Activated CD8-positive, alpha-beta memory T cell treated with anti-CD3 and anti-CD28 coated beads for 24 hours (primary cell): ENCODE measurements around the gene DYNLT2.
"Not testable (repeated sequence)": the region's sequence is repeated elsewhere in the genome, so short reads cannot be mapped to it uniquely, and the experiment has no call there.

Experiments used
- DNase-seq: peaks from one replicate; pipeline ENCODE4 v3.0.0-alpha.2; 2020

DYNLT2 gene

DNA sequence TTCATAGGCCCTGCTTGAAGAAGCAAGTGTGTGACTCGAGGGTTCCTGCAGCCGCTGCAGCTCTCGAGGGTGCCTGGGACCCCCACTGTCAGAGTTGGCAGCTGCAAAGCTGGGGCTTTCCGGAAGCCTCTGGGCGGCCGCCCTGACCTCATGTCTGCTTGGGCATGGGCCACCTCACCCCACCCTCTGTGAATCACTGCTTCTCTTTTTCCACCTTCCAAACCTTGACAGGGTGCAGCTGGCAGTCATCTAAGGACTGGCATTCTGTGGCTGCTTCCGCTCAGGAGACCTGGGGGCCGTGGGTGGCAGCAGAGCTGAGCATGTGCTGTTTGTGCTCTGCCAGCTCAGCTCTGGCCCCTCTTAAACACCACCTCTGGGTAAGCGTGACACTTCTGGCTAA lies 32.0 kb upstream of the DYNLT2 start:
- DNase-seq = peak; percentile 47

DNA sequence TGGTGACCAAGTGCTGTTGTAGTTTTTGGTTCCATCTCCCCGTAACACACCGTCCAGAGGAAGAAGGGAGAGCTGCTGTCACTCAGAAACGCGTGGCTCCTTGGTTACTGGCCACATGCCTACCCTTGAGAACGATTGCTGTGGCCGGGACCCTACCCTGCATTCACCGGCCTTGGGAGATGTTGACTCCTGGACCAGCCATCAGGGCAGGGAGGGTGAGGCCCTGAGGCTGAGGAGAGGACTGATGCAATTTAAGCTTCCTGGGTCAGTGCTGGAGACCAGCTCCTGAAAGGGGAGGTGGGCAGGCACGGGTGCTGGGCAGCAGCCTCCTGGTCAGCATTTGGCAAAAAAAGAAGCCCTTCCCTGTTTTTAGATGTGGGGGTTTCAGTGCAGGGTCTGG lies 31.6 kb upstream of the DYNLT2 start:
- DNase-seq = no peak

DNA sequence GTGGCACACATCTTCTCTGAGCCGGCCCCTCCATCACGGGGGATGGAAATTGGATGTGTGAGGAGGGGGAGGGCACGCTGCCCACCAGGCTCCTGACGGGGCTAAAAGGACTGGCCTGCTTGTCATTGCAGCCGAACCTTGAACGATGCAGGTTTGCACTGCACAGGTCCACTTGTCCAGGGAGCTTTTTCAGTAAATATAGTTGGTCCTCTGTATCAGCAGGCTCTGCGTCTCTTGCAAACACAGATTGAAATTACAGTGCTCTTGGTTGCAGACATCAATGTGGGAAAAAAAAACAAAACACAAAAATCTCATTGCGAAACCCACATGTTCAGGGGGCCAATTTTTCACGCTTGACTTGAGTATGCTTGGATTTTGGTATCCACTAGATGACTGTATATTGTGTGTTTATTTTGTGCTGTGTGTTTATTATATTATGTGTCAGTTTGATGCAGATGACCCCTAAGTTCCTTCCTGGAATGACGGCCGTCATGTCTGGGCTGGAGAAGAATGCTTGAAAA lies 29.3 kb upstream of the DYNLT2 start:
- no peak for DNase-seq

DNA sequence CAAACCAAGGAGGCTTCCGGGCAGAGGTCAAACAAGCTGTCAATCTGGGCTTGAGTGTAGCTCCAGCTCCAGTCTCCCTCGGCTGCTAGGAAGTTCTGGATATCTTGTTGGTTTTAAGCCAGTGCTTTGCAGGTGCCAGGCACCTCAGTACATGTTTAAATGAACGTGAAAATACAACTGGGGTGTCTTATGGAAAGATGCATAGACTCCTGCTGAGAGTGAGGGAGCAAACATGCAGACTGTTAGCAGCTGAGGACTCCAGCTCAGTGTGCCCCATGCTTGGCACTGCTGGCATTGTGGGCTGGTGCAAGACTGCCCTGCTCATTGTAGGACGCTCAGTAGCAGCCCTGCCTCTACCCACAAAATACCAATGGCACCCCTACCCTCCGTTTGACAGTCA lies 28.5 kb upstream of the DYNLT2 start:
- DNase-seq = no peak

DNA sequence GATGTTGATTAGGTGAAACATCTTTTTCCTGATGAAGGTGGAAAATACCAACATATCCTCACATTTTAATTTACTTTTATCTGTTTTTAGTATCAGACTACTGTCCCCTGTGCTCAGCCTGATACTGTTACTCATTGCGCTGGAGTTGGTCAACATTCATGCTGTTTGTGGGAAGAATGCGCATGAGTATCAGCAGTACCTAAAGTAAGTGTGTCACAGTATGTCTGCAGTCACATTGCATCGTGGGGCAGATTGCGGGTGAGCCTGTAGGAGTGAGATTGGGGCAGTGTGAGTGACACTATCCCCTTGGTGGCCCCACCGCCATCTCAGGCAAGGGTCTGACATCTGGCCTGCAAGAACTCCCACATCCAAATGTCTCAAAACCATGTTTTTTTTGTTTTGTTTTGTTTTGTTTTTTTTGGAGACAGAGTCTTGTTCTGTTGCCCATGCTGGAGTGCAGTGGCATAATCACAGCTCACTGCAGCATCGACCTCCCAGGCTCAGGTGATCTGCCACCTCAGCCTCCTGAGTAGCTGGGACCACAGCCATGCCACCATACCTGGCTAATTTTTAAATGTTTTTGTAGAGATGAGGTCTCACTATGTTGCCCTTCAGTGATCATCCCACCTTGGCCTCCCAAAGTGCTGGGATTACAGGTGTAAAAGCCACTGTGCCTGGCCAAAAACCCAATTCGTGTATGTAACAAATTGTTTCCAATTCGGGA lies 27.9 kb upstream of the DYNLT2 start:
- no peak for DNase-seq

DNA sequence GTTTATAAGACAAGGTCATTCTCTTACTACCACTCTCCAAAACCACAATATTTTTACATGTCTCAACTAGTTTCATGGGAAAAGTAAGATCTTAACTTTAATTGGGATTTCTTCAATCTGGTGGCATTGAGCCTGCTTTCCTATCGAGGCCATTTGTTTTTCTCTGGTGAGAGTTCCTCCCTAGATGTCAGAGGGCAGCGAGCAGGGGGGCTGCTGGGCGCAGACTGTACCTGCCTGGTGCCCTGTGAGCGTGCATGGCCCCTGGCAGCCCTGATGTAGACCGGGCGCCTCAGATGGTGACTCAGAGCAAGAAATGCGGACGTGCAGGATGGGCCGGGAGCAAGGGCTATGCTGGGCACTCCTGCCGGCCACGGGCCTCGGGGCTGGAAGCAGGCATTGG lies 27.3 kb upstream of the DYNLT2 start:
- DNase-seq = no peak

DNA sequence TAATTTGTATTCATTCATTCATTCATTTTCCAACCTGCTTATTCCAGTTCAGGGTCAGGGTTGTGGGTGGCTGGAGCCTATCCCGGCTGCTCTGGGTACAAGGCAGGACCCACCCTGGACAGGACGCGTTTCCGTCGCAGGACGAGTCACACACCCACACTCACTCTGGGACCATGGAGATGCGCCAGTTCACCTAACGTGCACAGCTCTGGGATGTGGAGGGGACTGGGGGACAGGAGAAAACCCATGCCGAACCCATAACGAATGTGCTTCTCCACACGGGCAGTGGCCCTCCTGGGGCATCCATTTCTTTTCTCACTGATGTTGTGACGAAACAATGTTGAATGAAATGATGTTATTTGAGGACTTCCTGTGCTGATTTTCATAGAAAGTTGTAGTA lies 26.5 kb upstream of the DYNLT2 start:
- no peak for DNase-seq

DNA sequence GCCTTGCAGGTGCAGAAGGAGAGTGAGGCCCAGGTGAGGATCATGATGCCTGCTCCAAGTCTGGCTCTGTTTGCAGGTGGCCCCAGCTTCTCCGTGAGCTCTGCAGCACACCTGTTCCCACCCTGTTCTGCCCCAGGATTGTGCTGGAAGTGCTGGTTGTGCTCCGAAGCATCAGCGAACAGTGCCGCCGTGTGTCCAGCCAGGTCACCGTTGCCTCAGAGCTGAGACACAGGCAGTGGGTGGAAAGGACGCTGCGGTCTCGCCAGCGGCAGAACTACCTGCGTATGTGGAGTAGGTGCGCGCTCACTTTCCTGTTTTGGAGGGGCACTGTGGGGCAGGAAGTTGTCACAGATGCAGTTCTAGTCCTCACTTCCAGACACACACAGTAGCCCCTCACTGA lies 25.0 kb upstream of the DYNLT2 start:
- no peak for DNase-seq

DNA sequence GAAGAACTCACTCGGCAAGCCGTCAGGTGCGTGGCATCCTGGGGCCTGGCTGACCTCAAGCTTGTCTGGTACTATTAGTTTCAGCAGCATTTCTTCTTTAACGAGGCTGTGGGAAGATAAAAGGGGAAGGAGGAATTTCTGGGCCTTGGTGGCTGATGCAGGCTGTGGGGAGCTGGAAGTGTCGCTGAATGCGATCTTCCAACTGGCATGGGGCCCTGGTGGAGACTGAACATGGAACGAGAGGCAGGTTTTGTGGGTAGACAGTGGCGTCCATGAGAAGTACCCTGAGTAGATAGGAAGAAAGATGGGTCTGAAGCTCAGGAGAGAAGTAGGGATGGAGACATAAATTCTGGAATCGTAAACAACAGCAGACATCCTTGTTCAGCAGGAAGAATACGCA lies 23.9 kb upstream of the DYNLT2 start:
- DNase-seq = no peak

DNA sequence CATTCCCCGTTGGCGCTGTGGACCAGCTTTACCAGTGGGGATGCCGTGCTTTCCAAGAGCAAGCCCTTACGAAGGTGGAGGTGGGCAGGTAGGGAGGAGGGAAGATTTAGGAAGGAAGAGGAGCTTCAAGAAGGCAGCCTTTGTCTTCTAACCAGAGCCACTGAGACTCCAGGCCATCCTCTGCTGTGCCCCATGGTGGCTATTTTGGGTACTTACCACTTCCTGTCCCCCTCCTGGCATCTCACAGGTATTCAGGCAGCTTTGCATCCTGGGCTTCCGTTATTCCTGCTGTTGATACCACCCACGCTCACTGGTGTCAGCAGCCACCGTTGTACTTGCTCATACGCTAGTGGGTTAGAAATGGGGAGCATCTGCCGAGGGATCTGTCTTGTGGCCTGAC lies 23.0 kb upstream of the DYNLT2 start:
- DNase-seq = no peak

DNA sequence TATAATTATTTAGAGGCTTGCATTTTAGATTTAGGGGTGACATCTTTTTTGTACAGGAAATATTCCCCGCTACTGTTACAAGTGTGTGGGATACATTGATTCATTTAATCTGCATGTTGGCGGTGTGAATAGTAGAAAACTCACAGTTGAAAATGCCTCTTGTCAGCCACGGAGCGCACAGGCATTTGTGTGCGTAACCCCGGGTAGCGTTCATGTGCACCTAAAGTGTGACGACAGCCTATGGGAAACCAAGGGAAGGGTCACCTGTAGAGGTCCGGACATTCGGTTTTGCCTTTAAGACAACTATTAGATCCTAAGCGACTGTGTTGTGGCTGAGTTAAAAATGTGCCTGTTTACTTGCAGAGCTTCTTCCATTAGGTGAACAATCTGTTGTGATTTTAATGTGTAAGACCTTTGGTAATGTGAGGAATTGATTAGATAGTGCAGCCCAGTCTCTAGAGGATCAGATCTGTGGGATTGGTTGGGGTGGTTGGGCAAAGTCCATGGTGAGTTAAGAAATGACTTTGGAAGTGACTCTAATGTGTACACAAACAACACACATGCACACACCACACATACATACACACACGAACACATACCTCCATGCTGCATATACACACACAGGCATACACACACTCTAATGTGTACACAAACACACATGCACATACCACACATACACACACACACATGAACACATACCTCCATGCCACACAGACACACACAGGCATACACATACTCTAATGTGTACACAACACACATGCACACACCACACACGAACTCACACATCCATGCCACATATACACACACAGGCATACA lies 15.8 kb upstream of the DYNLT2 start:
- no peak for DNase-seq

DNA sequence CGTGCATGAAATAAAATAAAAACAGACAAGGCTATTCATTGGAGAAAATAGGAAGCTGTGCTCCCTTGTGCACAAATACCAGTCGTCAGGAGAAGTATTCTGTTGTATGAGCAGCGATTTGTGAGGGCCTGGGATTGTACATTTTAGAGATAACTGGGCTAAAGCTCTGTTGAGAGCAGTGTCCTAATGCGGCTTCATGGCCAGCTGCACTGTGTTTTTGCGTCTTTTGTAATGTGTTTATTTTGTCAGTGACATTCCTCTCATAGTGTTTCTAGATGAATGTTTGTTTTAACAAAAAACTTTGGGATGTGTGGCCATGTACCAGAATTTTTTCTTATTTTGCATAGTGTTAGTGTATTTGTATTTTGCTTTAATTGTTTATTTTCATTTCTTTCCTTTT lies 14.9 kb upstream of the DYNLT2 start:
- DNase-seq = no peak

DNA sequence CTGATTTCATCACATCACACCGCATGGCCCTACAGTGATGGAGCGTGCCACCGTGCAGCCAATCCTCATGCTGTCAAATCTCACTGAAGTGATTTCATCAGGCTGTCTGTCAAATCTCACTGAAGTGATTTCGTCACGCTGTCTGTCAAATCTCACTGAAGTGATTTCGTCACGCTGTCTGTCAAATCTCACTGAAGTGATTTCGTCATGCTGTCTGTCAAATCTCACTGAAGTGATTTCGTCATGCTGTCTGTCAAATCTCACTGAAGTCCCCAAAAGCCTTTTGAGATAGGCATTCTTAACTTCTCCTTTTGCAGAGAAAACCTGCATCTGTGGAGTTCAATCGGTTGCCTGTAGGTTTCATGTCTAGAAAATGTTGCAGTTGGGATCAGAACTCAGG lies 14.4 kb upstream of the DYNLT2 start:
- not testable (repeated sequence) for DNase-seq

DNA sequence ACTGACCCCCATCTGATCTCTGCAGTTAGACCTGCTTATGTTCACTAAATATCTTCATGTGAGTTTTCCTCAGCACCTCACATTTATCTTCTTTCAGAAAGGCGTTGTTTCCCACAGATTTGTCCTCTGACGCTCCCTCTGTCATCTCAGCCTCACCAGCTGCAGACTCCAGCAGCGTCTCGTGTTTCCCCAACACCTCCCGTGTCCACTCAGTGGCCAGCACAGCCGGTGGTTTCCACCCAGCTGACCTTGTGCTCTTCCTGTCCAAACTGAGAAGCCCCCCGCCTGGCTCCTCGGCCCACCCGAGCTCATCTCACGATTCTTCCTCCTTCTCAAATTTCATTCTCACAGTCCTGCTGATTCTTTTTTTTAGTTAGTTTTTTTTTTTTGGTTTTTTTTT lies 12.5 kb upstream of the DYNLT2 start:
- no peak for DNase-seq

DNA sequence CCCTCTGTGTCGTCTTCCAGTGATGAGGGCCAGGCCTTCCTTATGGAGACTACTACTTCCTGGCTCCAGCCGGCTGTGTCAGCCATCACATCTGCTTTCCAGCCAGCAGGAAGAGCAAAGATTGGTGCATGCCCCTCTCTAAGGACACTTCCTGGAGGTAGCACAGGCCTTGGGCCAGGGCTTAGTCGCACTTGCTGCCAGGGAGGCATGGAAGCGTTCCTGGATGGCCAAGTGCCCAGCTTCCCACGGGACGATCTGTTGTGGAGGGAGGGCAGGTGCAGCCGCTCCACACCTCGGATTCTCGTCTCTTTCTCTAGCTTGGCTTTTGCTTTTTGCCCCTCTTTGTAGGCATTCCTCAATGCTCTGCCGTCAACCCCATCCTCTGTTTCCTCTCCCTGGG lies 11.9 kb upstream of the DYNLT2 start:
- DNase-seq = no peak

DNA sequence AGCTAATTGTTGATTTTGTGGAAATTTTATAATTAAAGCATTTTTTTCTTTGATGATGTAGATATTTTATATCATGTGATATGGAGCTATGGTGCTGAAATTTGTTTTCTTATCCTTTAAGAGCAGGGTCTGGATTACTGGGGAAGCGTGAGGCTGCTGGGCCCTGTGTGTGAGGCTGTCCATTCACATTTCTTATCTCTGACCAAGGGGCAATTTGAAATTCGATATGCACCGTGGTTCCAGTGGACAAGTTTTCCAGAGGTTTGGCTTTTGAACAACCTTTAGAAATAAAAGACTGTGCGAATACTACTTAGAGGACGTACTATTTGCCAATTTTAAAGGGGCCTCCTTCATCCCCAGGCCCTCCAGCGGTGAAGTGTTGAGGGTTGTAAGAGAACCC lies 3.8 kb upstream of the DYNLT2 start:
- no peak for DNase-seq

DNA sequence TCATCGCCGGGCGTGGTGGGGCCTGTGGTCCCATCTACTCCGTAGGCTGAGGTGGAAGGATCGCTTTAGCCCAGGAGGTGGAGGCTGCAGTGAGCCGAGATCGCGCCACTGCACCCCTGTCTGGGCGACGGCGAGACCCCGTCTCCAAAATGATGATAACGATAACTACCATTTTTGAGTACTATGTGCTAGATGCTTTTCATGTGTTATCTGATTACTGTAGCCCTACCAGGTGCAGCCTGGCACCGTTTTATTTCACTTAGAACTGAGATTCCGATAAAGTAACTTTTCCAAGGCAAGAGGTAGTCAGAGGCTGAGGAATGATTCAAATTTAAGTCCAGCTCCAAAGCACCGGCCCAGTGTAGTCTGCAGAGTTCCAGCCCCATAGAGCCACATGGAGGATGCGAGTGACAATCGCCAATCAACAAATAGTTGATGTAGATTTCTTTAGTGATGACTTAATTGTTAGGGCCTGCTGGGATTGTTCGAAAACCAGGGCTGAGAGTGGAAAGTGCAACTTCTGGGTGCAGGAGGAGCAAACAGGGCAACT lies 777 bp upstream of the DYNLT2 start:
- DNase-seq = no peak

DNA sequence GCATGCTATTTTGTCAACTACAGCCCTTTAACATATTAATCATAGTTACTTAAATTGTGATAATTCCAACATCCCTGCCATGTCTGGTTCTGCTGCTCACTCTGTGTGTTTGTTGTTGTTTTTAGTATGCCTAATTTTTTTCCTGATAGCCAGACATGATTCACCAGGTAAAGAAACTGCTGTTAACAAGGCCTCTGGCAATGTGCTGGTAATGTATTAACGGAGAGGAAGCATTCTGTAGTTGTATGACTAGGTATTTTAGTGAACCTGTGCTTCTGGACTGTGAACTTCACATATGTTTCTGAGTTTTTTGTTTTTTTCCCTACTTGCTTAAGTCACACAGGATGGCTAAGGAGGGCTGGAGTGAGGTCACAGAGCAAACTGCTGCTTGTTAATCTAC lies 4.8 kb downstream of the DYNLT2 start:
- DNase-seq = no peak

DNA sequence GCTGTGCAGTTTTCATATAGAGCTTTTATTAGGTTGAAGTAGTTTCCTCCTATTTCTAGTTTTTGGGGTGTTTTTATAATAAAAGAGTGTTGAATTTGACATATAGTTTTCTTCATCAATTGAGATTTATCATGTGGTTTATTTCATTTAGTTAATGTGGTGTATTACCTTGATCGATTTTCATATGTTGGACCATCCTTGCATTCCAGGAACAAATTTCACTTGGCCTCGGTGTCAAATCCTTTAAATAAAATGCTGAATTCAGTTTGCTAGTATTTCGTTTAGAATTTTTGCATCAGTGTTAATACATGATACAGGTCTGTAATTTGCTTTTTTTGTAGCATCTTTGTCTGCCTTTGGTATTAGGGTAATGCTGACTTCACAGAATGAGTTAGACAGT lies 6.0 kb downstream of the DYNLT2 start:
- no peak for DNase-seq

DNA sequence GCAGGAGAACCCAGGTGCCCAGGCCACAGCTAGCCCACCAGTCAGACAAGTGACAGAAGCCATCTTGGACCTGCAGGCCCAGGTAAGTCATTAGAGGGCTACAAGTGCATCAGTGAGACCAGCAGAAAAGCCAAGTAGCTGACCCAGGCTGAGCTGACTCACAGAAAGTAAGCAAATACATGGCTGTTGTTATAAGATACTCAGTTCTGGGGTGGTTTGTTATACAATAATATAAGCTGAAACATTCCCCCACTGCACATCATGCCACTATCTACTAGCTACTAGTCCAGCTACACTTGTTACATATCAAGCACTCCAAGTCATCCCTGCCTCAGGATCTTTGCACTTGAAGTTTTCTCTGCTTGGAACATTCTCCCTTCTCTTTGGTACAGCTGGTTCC lies 10.0 kb downstream of the DYNLT2 start:
- DNase-seq = no peak

DNA sequence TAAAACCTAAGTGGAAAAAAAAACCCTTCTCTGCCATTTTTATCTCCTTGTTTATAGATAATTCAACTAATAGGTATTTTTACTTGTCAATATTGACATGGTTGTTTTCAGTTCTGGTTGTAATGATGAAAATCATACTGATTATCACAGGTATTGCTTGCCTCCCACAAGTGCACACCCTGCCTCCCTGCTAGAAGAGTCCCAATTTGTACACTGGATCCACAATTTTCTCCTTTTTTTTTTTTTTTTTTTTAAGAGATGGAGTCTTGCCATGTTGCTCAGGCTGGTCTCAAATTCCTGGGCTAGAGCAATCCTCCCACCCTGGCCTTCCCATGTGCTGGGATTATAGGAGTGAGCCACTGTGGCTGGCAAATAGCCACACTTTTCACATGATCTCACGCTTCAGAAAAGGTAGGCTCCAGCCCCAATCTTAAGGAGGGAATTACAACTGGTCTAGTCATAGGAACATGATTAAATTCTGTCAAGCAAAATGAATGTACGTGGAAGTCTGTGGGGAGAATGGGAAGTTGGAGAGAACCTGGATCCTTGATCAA lies 12.3 kb downstream of the DYNLT2 start:
- no peak for DNase-seq

DNA sequence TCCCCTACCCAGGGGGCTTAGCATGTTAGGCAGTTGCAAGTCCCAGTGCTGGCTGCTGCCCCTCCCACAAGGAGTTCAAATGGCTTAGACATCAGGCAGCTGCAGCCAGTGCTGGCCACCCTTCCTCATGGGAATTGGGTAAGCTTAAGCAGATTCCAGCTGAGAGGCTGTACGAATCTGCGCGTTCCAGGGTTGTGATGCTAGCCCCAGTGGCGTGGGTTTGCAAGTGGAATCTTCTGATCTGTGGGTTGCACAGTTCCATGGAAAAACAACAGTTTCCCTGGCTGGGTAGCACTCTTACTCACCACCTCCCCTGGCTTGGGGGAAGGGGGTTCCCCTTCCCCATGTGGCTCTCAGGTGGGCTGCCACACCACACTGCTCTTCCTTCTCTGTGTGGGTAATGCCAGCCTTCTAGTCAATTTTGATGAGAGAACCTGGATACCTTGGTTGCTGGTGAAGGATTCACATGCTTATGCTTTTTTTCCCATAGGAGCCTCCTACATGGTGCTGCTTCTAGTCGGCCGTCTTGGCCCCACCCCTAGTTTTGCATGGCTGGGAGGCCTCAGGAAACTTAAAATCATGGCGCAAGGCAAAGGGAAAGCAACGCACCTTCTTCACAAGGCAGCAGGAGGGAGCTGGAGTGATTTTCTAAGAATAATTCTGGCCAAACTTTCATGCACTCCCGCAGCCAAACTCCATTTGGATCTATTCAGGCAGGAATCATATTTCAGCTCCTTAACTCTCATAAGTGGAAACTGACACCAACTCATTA lies 13.0 kb downstream of the DYNLT2 start:
- no peak for DNase-seq

DNA sequence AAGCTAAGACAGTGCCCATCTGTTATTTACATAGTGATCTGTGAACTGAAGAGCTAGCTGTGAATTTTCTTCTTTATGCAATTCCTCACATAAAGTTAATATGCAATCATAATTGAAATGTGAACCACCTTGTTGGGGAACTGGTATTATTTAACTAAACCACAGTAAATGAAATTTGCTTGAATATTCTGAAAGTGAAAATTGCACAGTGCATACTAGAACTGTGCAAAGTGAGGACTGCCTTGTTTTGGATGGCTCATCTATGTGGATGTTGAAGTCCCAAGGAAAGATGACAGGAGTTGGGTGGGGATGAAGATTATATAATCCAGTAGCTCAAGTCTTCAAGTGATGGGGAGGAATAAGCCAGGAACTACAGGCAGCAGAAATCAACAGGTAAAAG lies 21.4 kb downstream of the DYNLT2 start:
- DNase-seq = no peak
